ENCODE data around the gene HAND2.

Gene HAND2

DNA sequence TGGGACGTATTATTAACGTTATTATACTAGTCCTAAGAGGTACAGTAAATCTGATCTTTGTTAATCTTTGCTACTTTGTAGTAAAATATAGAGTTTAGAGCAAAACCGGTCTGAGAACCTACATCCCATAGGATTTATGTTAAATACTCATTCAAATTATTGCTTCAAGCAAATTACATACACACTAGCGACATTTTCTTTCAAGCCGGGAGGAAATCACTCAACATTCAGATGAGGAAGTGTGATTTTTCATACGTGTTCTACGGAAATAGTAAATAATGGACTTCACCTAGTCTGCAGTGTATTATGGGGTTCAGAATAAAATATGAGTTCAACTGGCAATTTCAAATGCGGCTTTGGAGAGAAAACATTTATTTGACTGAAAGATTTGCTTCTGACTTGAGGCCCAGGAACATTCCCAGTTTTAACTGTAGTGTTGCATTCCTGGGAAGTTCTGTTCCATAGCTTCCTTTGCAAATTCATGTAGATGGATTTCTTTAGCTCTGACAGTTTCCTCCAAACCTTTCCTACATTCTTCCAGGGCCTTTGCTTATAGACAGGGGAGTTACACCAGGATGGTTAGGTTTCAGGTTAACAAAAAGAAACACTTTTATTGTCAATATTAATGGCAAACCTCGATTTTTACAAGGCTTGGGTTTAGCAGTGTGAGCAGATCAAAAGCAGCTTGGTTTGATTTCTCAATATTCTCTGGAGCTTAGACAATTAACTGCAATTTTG, 5.3 kb upstream of the HAND2 start:
- H3K36me3 ChIP-seq: peaks cover 100% of the 10 kb centered on the region
- no peaks in the 10 kb centered on the region for H3K9me3 ChIP-seq
- TF ChIP-seq, protein P1, sequence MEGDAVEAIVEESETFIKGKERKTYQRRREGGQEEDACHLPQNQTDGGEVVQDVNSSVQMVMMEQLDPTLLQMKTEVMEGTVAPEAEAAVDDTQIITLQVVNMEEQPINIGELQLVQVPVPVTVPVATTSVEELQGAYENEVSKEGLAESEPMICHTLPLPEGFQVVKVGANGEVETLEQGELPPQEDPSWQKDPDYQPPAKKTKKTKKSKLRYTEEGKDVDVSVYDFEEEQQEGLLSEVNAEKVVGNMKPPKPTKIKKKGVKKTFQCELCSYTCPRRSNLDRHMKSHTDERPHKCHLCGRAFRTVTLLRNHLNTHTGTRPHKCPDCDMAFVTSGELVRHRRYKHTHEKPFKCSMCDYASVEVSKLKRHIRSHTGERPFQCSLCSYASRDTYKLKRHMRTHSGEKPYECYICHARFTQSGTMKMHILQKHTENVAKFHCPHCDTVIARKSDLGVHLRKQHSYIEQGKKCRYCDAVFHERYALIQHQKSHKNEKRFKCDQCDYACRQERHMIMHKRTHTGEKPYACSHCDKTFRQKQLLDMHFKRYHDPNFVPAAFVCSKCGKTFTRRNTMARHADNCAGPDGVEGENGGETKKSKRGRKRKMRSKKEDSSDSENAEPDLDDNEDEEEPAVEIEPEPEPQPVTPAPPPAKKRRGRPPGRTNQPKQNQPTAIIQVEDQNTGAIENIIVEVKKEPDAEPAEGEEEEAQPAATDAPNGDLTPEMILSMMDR (IDR thresholded peaks at IDR 0.05; ENCODE audit: low read depth, low read length): no peak
- no peaks in the 10 kb centered on the region for H3K4me1 ChIP-seq
- H3K4me3 ChIP-seq (ENCODE audit: low read depth, low read length): peak overlapping the region; percentile 99
- H3K27me3 ChIP-seq: no peaks in the 10 kb centered on the region
- no peak for DNase-seq

DNA sequence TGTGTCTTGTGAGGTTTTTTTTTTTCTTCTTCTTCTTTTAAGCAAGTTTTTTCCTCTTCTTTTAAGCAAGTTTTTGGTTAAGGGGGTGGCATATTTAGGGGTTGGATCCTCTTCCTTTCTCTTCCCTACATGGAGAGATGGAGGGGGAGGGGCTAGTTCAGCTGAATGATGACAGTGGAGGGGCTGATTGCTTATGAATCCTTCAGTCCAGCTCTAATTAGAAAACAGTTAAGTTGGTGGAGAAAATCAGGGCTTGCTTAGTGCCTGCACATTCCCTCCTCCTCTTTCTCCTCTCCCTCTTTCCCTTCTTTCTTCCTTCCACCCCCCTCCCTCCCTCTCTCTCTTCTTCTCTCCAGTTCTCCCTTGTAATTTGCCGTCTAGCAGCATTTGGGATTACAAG, 4.4 kb upstream of the HAND2 start:
- Histone ChIP-seq H3K36me3 (peaks cover 96% of the 10 kb centered on the region), H3K9me3 (no peaks in the 10 kb centered on the region), H3K4me3 (ENCODE audit: low read depth, low read length) (peak overlapping the region; percentile 99), H3K4me1 (no peaks in the 10 kb centered on the region), H3K27me3 (no peaks in the 10 kb centered on the region)
- peak; percentile 82 for DNase-seq
- TF ChIP-seq, protein P1 (IDR thresholded peaks at IDR 0.05; ENCODE audit: low read depth, low read length): no peak

GRCh38 chr4:173532725-173533511, 2.9 kb upstream of the HAND2 start:
- H3K4me1 ChIP-seq: no peaks in the 10 kb centered on the region
- no peaks in the 10 kb centered on the region for H3K9me3 ChIP-seq
- H3K27me3 ChIP-seq: no peaks in the 10 kb centered on the region
- TF ChIP-seq, protein P1 (IDR thresholded peaks at IDR 0.05; ENCODE audit: low read depth, low read length): no peak
- DNase-seq: no peak
- H3K36me3 ChIP-seq: peaks cover 94% of the 10 kb centered on the region
- H3K4me3 ChIP-seq (ENCODE audit: low read depth, low read length): peak overlapping the region; percentile 99

GRCh38 chr4:173531086-173531965, 1.3 kb upstream of the HAND2 start:
- Histone ChIP-seq H3K4me1 (no peaks in the 10 kb centered on the region), H3K9me3 (no peaks in the 10 kb centered on the region), H3K4me3 (ENCODE audit: low read depth, low read length) (peak overlapping the region; percentile 99), H3K27me3 (no peaks in the 10 kb centered on the region), H3K36me3 (peaks cover 94% of the 10 kb centered on the region)
- TF ChIP-seq, protein P1 (IDR thresholded peaks at IDR 0.05; ENCODE audit: low read depth, low read length): no peak
- DNase-seq: peak; percentile 64

GRCh38 chr4:173530326-173531085, 477 bp upstream of the HAND2 start:
- no peaks in the 10 kb centered on the region for H3K27me3 ChIP-seq
- no peak for DNase-seq
- no peaks in the 10 kb centered on the region for H3K4me1 ChIP-seq
- peaks cover 94% of the 10 kb centered on the region for H3K36me3 ChIP-seq
- TF ChIP-seq, protein P1 (IDR thresholded peaks at IDR 0.05; ENCODE audit: low read depth, low read length): no peak
- no peaks in the 10 kb centered on the region for H3K9me3 ChIP-seq
- H3K4me3 ChIP-seq (ENCODE audit: low read depth, low read length): peak overlapping the region; percentile 99
